Gastroesophageal sphincter (tissue), 3 donors: ENCODE results near the gene ARFGAP1.

Source experiments
- CTCF ChIP-seq, 4 experiments: fragments of 200-600 bp in 2 of 4; fragments of 450-650 bp in 2 of 4; sonication (generic) in 1 of 4; IDR thresholded peaks; one replicate each; pipeline ENCODE4 v1.5.1; 2017 to 2019; ENCODE audit warnings: antibody characterized with exemption in 4 of 4, mild to moderate bottlenecking in 2 of 4, moderate library complexity in 2 of 4
- POLR2A ChIP-seq, 2 donors: fragments of 450-650 bp; IDR thresholded peaks; one replicate each; pipeline ENCODE4 v1.6.1; 2017; ENCODE audit warnings: antibody characterized with exemption in 2 of 2, mild to moderate bottlenecking in 2 of 2, moderate library complexity in 1 of 2
- POLR2AphosphoS5 ChIP-seq: sonication (generic); formaldehyde crosslinking; IDR thresholded peaks from one replicate; pipeline ENCODE4 v1.6.1; 2017; ENCODE audit warnings: antibody characterized with exemption

- TF ChIP-seq CTCF (IDR thresholded peaks at IDR 0.05): no peak
- TF ChIP-seq POLR2AphosphoS5: no peak
- TF ChIP-seq POLR2A (IDR thresholded peaks at IDR 0.05): no peak
Observed at GRCh38 chr20:63275825-63276224, 3.2 kb downstream of the ARFGAP1 start.
